Measurements from ENCODE around the gene ZCCHC24. TPM values are rescaled to one million over a fixed set of nuclear protein-coding genes. Genes with fewer than 3 reads are reported as not detected.

The ZCCHC24 gene
- total and polyA plus RNA-seq, 2 donors (not counting 1 experiment from before 2014, with no cell fraction given), result 33.2 to 44.4 TPM

- H3K79me2 ChIP-seq (ENCODE audit: control insufficient read depth, insufficient read depth, low read length), result peaks cover 10% of the 10 kb centered on the region
- H3K27ac ChIP-seq (ENCODE audit: insufficient read depth, low read length), result no peak overlapping the region
- no peaks in the 10 kb centered on the region for H4K20me1 ChIP-seq (ENCODE audit: control insufficient read depth, extremely low read depth, insufficient read depth, low read length)
- no peak overlapping the region for H3K9ac ChIP-seq (ENCODE audit: insufficient read depth, low read length)
- H3K9me3 ChIP-seq (ENCODE audit: control insufficient read depth, insufficient read depth, low read depth, low read length), result no peaks in the 10 kb centered on the region
- no peak overlapping the region for H3K4me3 ChIP-seq (replicated peaks in 1 of 4; ENCODE audit: control extremely low read depth in 1 of 4, insufficient read depth in 1 of 4, low read depth in 3 of 4, low read length in 4 of 4)
- DNase-seq (ENCODE audit: low read depth in 2 of 2), result no peak
- no peaks in the 10 kb centered on the region for H3K27me3 ChIP-seq (ENCODE audit: control insufficient read depth, insufficient read depth, low read length)
- TF ChIP-seq EZH2 (IDR thresholded peaks at IDR 0.05; ENCODE audit: low read length, missing control alignments), result no peak
- TF ChIP-seq, protein P1, sequence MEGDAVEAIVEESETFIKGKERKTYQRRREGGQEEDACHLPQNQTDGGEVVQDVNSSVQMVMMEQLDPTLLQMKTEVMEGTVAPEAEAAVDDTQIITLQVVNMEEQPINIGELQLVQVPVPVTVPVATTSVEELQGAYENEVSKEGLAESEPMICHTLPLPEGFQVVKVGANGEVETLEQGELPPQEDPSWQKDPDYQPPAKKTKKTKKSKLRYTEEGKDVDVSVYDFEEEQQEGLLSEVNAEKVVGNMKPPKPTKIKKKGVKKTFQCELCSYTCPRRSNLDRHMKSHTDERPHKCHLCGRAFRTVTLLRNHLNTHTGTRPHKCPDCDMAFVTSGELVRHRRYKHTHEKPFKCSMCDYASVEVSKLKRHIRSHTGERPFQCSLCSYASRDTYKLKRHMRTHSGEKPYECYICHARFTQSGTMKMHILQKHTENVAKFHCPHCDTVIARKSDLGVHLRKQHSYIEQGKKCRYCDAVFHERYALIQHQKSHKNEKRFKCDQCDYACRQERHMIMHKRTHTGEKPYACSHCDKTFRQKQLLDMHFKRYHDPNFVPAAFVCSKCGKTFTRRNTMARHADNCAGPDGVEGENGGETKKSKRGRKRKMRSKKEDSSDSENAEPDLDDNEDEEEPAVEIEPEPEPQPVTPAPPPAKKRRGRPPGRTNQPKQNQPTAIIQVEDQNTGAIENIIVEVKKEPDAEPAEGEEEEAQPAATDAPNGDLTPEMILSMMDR (conservative IDR thresholded peaks at IDR 0.05 in 1 of 2, IDR thresholded peaks at IDR 0.05 in 1 of 2; ENCODE audit: low read depth in 1 of 2, low read length in 2 of 2), result no peak
- peaks cover 34% of the 10 kb centered on the region for H3K36me3 ChIP-seq (ENCODE audit: control insufficient read depth, insufficient read depth, low read length)
- H3K4me2 ChIP-seq (ENCODE audit: extremely low read depth, insufficient read depth, low read length), result no peak overlapping the region
- H2AFZ ChIP-seq (ENCODE audit: low read length), result no peak overlapping the region
- no peaks in the 10 kb centered on the region for H3K4me1 ChIP-seq (ENCODE audit: control insufficient read depth, extremely low read depth, insufficient read depth, low read length)
Measured at GRCh38 chr10:79354615-79355014, 90.8 kb downstream of the ZCCHC24 start.

GRCh38 chr10:79354141-79354540, 91.3 kb downstream of the ZCCHC24 start:
- no peaks in the 10 kb centered on the region for H3K4me1 ChIP-seq (ENCODE audit: control insufficient read depth, extremely low read depth, insufficient read depth, low read length)
- H3K4me3 ChIP-seq (replicated peaks in 1 of 4; ENCODE audit: control extremely low read depth in 1 of 4, insufficient read depth in 1 of 4, low read depth in 3 of 4, low read length in 4 of 4), result no peak overlapping the region
- no peak overlapping the region for H3K9ac ChIP-seq (ENCODE audit: insufficient read depth, low read length)
- no peak overlapping the region for H3K4me2 ChIP-seq (ENCODE audit: extremely low read depth, insufficient read depth, low read length)
- no peaks in the 10 kb centered on the region for H4K20me1 ChIP-seq (ENCODE audit: control insufficient read depth, extremely low read depth, insufficient read depth, low read length)
- peaks cover 15% of the 10 kb centered on the region for H3K79me2 ChIP-seq (ENCODE audit: control insufficient read depth, insufficient read depth, low read length)
- no peaks in the 10 kb centered on the region for H3K27me3 ChIP-seq (ENCODE audit: control insufficient read depth, insufficient read depth, low read length)
- no peak overlapping the region for H3K27ac ChIP-seq (ENCODE audit: insufficient read depth, low read length)
- H3K36me3 ChIP-seq (ENCODE audit: control insufficient read depth, insufficient read depth, low read length), result peaks cover 38% of the 10 kb centered on the region
- no peak for DNase-seq (ENCODE audit: low read depth in 2 of 2)
- H2AFZ ChIP-seq (ENCODE audit: low read length), result no peak overlapping the region
- TF ChIP-seq EZH2 (IDR thresholded peaks at IDR 0.05; ENCODE audit: low read length, missing control alignments), result no peak
- TF ChIP-seq, protein P1 (conservative IDR thresholded peaks at IDR 0.05 in 1 of 2, IDR thresholded peaks at IDR 0.05 in 1 of 2; ENCODE audit: low read depth in 1 of 2, low read length in 2 of 2), result no peak
- no peaks in the 10 kb centered on the region for H3K9me3 ChIP-seq (ENCODE audit: control insufficient read depth, insufficient read depth, low read depth, low read length)

DNA sequence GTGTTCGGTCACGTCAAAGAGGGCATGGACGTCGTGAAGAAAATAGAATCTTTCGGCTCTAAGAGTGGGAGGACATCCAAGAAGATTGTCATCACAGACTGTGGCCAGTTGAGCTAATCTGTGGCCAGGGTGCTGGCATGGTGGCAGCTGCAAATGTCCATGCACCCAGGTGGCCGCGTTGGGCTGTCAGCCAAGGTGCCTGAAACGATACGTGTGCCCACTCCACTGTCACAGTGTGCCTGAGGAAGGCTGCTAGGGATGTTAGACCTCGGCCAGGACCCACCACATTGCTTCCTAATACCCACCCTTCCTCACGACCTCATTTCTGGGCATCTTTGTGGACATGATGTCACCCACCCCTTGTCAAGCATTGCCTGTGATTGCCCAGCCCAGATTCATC, 91.7 kb downstream of the ZCCHC24 start:
- H3K9me3 ChIP-seq (ENCODE audit: control insufficient read depth, insufficient read depth, low read depth, low read length), result no peaks in the 10 kb centered on the region
- no peak overlapping the region for H3K4me2 ChIP-seq (ENCODE audit: extremely low read depth, insufficient read depth, low read length)
- no peaks in the 10 kb centered on the region for H3K27me3 ChIP-seq (ENCODE audit: control insufficient read depth, insufficient read depth, low read length)
- peaks cover 2% of the 10 kb centered on the region for H3K4me1 ChIP-seq (ENCODE audit: control insufficient read depth, extremely low read depth, insufficient read depth, low read length)
- H4K20me1 ChIP-seq (ENCODE audit: control insufficient read depth, extremely low read depth, insufficient read depth, low read length), result no peaks in the 10 kb centered on the region
- H3K36me3 ChIP-seq (ENCODE audit: control insufficient read depth, insufficient read depth, low read length), result peaks cover 40% of the 10 kb centered on the region
- H3K9ac ChIP-seq (ENCODE audit: insufficient read depth, low read length), result no peak overlapping the region
- TF ChIP-seq EZH2 (IDR thresholded peaks at IDR 0.05; ENCODE audit: low read length, missing control alignments), result no peak
- TF ChIP-seq, protein P1 (conservative IDR thresholded peaks at IDR 0.05 in 1 of 2, IDR thresholded peaks at IDR 0.05 in 1 of 2; ENCODE audit: low read depth in 1 of 2, low read length in 2 of 2), result no peak
- peaks cover 19% of the 10 kb centered on the region for H3K79me2 ChIP-seq (ENCODE audit: control insufficient read depth, insufficient read depth, low read length)
- H2AFZ ChIP-seq (ENCODE audit: low read length), result no peak overlapping the region
- no peak overlapping the region for H3K4me3 ChIP-seq (replicated peaks in 1 of 4; ENCODE audit: control extremely low read depth in 1 of 4, insufficient read depth in 1 of 4, low read depth in 3 of 4, low read length in 4 of 4)
- H3K27ac ChIP-seq (ENCODE audit: insufficient read depth, low read length), result no peak overlapping the region
- DNase-seq (ENCODE audit: low read depth in 2 of 2), result no peak

Measured in fibroblast of lung (primary cell).